NCI-H446 (cell line): ENCODE data around the gene LIMA1.

Experiments used
- DNase-seq, 2 experiments: peaks; one replicate each; lab custom pipeline; 2025; lab: John Stamatoyannopoulos, UW

The LIMA1 gene

DNA sequence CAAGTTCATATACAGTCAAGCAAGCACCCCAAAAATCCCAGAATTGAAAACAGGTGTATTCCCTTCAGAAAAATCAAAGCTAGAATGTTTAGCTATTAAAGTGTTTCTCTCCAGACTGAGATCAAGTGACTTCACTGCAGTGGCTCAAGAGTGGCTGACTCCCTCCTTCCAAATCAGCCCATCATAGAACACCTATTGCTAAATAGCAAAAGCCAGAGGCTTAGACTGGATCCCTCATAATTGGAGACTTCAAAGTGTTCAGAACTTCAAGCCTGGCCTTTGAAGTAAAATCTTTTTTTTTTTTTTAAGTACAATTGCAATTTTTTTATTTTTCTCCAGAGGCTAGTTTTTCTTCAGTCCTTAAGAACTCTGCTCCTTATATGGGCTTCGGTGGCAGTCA lies 66.1 kb downstream of the LIMA1 start:
- no peak for DNase-seq

DNA sequence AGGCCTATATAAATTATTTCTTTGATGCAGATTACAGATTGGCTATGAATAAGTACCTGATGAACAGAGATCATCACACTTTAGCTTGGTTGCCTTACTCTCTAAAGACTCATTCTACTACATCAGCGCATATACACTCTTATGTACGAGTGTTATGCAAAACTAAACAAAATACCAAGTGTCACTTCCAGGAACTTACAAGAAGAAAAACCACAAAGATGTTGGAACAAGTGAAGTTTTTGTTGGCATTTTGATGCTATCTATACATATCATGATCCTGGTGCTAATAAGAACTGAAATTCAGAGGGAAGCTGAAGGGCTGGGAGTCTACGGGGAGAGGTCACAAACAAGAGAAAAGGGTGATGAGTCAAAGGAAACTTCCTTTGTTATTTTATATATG lies 68.3 kb downstream of the LIMA1 start:
- DNase-seq: no peak

DNA sequence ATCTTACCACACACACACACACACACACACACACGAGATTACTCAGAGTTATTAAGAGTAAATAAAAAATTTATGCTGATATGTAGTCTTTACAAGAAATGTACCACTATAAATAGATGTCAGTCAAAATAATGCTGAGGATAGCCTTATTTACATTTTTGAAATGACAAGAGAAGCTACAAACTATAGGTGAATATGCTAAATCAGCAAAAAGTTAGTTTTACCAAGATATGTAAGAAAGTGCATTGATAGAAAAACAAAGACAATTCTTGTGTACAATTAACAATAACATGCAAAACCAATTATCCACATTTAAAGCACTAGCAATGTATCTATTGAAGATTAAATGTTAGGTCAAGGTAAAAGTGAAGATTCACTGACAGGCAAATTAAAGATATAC lies 69.3 kb downstream of the LIMA1 start:
- no peak for DNase-seq

DNA sequence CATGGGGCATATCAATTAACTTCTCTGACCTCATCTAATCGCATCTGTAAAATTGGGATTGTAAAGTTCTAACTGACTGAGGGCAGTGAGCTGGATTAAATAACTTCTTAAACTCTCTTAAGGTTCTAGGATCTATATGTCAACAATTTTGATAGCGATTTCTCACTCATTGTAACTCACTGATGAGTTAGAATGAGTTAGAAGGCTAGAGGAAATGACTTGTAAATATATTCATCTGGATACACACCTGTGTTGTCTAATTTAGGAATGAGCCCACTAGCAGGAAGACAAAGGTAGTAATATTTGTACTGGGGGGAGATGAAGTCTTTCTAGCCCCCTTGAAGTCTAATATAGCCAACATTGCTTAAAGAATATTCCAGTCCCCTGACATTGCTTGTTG lies 69.9 kb downstream of the LIMA1 start:
- DNase-seq: no peak

DNA sequence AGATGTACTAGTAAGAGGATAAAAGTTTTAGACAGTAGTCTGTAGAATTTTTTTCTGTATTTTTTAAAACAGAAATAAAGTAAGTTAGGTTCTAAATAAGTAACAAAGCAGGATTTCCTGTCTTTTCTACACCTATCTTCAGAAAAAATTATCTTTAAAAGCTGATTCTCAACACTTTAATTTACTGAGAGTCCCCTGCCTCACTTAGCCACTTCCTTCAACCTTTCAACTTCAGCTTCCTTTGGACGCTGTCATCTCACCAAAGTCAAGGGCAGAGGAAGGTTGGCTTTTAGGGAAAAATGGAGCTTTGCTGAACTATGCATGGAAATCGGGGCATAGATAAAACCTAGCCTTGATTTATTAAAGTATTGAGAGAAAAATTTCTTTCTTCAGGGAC lies 71.3 kb downstream of the LIMA1 start:
- no peak for DNase-seq

- DNase-seq: no peak
Observed at GRCh38 chr12:50211392-50212070, 71.8 kb downstream of the LIMA1 start.

DNA sequence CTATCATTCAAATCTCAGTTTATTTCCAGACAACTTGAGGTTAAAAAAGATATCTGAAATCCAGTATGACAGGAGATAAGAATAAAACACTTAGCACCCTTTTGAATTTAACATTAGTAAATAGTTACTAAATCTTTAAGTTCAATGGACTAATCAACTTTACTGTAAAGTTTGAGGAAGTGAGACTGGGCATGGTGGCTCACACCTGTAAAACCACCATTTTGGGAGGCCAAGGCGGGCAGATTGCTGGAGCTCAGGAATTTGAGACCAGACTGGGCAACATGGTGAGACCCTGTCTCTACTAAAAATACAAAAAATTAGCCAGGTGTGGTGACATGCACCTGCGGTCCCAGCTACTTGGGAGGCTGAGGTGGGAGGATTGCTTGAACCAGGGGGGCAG lies 75.9 kb downstream of the LIMA1 start:
- DNase-seq: no peak

DNA sequence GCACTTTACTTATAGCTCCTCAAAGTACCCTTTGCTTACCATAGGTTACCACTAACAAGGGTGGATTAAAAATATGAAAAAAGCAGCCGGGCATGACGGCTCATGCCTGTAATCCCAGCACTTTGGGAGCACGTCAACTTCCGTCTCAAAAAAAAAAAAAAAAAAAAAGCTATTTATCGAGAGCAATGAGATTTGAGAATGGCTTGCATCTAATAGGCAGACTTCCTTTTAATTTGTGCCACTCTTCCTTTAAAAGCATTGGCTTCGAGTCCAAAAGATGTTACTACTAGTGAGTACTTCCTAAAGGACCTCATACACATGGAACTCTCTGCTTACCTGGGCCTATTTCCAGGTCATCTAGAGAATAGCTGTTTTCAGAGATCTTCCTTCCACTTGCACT lies 77.7 kb downstream of the LIMA1 start:
- no peak for DNase-seq

DNA sequence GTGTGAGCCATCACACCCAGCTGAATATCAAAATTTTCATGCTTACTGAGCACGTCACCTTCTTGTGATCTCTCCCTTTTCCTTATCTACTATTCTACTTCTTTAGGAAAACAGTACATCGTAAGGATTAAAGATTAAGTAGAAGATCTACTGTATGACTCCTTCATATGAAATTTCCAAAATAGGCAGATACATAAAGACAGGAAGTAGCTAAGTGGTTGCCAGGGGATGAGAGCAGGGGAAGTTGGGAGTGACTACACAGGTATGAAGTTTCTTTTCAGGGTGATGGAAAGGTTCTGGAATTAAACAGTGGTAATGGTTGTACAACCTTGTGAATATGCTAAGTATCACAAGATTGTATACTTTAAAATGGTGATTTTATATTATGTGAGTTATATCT lies 79.6 kb downstream of the LIMA1 start:
- DNase-seq: no peak

- no peak for DNase-seq
Observed at GRCh38 chr12:50201987-50202521, 81.3 kb downstream of the LIMA1 start.

DNA sequence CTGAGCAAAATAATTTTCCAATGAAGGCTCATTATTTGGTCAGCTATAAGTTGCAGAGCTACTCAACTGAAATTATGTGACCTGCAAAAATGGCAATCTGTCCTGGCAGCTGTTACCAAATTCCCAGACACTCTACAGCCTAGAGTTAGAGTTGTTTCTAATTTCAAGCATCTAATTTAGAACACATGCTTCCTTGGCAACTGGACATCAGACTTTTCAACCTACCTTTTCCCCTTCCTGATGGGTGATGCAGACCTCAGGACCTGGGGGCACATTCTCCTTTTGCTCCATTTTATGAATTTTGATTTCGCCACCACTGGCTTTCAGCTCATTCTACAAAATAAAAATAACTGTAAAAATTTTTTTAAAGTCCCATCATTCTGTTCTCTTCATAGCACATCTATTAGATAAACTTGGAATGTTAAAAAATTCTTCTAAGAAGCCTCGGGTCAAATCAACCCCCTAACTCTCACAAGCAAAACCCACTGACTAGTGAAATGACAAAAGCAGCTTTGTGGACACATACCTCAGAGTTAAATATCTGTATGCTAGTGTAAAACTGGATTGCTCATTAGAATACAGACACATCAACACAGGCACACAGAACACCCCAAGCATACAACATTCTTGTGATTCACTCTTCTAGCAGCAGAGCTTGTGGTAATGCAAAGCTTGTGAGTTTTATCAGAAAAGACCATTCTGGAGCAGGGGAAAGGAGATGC lies 82.6 kb downstream of the LIMA1 start:
- DNase-seq: no peak

DNA sequence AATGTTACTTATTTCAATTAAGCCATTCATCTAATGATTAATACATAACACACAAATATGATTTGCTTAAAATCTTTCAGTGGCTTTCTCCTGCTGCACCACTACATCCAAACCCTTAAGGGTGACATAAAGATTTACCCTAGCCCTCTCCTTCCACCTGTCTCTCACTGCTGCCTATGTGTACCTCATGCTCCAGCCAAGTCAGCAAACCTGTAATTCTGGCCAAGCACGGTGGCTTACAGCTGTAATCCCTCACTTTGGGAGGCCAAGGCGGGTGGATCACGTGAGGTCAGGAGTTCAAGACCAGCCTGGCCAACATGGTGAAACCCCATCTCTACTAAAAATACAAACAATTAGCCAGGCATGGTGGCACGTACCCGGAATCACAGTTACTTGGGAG lies 84.5 kb downstream of the LIMA1 start:
- no peak for DNase-seq

GRCh38 chr12:50197297-50197727 lies 86.0 kb downstream of the LIMA1 start:
- DNase-seq: no peak

GRCh38 chr12:50196537-50196936 lies 86.8 kb downstream of the LIMA1 start:
- DNase-seq: no peak

- DNase-seq: no peak
Observed at GRCh38 chr12:50195832-50196231, 87.5 kb downstream of the LIMA1 start.

GRCh38 chr12:50192908-50193307 lies 90.4 kb downstream of the LIMA1 start:
- DNase-seq: no peak

DNA sequence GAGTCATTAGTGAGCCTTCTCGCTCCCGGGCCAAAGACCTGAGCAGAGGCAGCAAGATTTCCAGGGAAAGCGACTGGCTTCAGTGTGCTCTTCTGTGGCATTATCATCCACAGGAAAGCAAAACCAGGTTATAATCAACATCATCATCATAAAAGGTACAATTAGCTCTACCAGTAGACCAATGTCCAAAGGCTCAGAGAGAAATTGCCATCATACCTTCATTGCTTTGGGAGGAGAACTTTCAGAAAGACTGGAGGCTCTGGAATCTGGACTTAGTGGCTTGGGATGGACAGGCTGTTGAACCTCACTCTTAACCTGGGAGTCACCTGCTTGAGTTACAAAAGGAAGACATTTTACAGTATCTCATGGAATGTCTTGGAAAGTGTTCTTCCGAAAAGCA lies 91.1 kb downstream of the LIMA1 start:
- no peak for DNase-seq

- no peak for DNase-seq
Observed at GRCh38 chr12:50190859-50191258, 92.5 kb downstream of the LIMA1 start.

DNA sequence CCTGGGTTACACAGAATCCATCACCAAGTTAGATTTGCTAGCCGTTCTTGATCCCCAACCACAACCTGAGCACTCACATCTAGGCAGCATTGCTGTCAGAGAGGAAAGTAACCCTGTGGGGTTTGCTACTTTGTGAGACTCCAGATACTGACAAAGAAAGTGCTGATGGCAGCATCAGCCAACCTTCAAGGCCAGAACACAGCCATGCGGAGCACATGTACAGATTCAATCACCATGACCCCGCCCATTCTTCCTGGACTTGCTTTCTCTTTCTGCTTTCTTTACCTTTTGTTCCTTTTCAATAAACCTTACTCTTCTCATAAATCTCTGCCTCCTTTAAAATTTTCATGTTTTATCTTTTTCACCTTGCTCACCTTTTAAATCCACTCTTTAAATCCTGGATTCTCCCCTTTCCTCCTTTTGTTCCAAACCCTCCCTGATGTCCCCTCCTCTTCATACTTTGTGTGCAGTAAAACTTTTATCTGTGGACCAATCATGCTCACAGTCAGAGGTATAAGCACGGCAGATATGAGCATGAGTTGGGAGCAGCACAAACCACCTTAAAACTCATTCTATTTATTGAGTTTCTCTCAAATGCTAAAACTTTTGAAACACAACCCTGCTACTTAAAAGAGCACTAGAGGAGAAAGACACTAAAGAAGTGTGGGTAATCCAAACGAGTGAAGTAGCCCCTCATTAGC lies 94.3 kb downstream of the LIMA1 start:
- no peak for DNase-seq

DNA sequence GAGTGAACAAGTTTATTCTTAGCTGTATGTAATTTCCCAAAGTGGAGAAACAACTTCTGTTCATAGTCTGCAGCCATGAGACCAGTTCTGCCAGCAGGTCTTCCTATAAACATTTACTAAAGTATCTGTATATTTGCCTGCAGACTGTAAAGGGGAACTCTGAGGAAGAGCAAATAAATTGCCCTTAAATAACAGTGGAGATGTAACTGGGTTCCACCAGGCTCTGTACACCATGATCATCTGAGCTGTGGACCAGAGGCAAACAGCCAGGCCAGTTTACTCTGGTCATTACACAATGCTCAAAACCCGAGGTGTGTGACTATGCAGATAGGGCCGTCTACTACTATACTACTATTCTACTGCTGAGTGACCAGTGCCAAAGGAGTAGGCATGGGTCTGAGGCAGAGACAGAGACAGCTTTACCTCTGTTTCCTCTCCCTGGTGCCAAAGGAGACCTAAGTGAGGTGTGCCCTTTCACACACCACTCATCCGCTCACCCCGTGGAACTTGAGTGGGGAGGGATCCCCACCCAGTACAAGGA lies 95.0 kb downstream of the LIMA1 start:
- DNase-seq: no peak

GRCh38 chr12:50187084-50187900 lies 96.0 kb downstream of the LIMA1 start:
- DNase-seq: peak in 1 of 2 experiments; percentile 49

DNA sequence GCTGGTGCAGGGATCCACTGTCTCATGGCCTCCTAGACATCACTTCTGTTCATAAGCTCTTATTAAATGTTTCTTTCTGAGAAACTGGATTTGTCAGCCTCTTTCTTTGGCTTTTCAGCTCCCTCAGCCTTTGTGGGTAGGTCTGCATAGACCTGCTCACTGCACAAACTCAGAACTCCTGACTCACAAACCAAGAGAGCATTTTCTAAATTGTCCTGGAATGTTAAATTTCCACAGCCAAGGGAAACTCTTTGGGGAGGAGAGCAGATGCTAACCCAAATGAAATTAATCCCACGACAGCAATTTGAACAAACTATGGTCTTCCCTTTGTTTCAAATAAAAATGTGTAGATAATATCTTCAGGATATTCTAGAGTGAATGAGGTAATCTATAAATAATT lies 96.6 kb downstream of the LIMA1 start:
- no peak for DNase-seq
